ENCODE results near the gene GALNS. TPM values are rescaled to one million over a fixed set of nuclear protein-coding genes. Genes with fewer than 3 reads are reported as not detected.
A peak's percentile ranks its signal among the peaks of the same experiment; 100 is the strongest.

Gene GALNS
- total and polyA plus RNA-seq, 9 donors, result 14.0 to 40.4 (median 21.6) TPM

DNA sequence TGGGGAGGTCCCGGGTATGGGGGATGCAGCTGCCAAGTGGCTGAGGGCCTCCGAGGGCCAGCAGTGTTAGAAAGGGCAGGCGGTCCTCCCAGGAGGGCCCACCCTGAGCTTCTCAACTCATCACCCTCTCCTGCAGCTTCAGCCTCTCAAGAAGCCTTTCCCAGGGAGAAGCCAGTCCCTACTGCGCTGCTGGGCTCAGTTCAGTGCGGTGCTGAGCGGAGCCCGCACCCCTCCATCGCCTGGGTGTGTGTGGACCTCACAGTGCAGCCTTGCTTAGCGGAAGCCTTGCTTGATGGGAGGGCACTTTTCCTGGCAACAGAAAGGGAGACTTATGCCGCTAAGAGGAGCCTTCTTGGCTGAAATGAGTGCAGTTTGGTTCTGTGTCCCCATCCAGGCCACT lies 41.5 kb downstream of the GALNS start:
- intact Hi-C loops (cut with DNase I), result loop anchor here in 1 of 4 donors (5.0 kb wide), 1 partner anchor 42 kb away; the partner anchor contains the start of genes GALNS and TRAPPC2L
- 71 to 77% (median 77%) methylated on average over 10 of the region's 10 CpGs for WGBS, 3 donors

DNA sequence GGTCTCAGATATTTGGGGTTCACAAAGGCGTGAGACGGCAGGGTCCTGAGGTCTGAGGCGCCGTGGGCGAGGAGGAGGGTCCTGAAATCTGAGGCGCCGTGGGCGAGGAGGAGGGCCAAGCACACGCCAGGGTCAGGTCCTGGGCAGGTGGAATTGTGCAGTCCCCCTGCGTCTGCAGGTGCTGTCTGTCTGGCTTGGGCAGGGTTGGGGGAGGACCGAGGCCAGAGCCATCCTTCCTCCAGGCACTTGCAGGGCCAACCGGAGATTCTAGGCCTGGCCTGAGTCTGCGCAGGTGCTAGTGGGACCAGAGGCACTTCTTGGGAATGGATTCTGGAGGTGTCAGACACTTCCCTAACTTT lies 42.6 kb downstream of the GALNS start:
- Histone ChIP-seq H3K9me3 (no peaks in the 10 kb centered on the region), H3K27me3 (no peaks in the 10 kb centered on the region), H3K36me3 (no peaks in the 10 kb centered on the region), H3K4me3 (no peak overlapping the region), H3K27ac (no peak overlapping the region), H3K4me1 (ENCODE audit: insufficient read depth) (peaks cover 7% of the 10 kb centered on the region)
- no peak for DNase-seq
- WGBS, 3 donors, result 66 to 73% (median 67%) methylated on average over 13 of the region's 13 CpGs
- intact Hi-C loops (cut with DNase I), result loop anchor here in 1 of 4 donors (5.0 kb wide), 1 partner anchor 43 kb away; the partner anchor contains the start of genes GALNS and TRAPPC2L
- TF ChIP-seq EP300 (IDR thresholded peaks at IDR 0.05), result no peak
- TF ChIP-seq POLR2A (IDR thresholded peaks at IDR 0.05), result no peak
- TF ChIP-seq, protein P1, sequence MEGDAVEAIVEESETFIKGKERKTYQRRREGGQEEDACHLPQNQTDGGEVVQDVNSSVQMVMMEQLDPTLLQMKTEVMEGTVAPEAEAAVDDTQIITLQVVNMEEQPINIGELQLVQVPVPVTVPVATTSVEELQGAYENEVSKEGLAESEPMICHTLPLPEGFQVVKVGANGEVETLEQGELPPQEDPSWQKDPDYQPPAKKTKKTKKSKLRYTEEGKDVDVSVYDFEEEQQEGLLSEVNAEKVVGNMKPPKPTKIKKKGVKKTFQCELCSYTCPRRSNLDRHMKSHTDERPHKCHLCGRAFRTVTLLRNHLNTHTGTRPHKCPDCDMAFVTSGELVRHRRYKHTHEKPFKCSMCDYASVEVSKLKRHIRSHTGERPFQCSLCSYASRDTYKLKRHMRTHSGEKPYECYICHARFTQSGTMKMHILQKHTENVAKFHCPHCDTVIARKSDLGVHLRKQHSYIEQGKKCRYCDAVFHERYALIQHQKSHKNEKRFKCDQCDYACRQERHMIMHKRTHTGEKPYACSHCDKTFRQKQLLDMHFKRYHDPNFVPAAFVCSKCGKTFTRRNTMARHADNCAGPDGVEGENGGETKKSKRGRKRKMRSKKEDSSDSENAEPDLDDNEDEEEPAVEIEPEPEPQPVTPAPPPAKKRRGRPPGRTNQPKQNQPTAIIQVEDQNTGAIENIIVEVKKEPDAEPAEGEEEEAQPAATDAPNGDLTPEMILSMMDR (IDR thresholded peaks at IDR 0.05), result no peak

More for the DNA sequence above, 41.5 kb downstream of the GALNS start:
- Histone ChIP-seq H3K4me1 (ENCODE audit: insufficient read depth) (peaks cover 4% of the 10 kb centered on the region), H3K4me3 (no peak overlapping the region), H3K27ac (no peak overlapping the region), H3K27me3 (no peaks in the 10 kb centered on the region), H3K36me3 (no peaks in the 10 kb centered on the region), H3K9me3 (no peaks in the 10 kb centered on the region)
- TF ChIP-seq, protein P1 (IDR thresholded peaks at IDR 0.05), result no peak
- TF ChIP-seq EP300 (IDR thresholded peaks at IDR 0.05), result no peak
- TF ChIP-seq POLR2A (IDR thresholded peaks at IDR 0.05), result no peak
- no peak for DNase-seq

DNA sequence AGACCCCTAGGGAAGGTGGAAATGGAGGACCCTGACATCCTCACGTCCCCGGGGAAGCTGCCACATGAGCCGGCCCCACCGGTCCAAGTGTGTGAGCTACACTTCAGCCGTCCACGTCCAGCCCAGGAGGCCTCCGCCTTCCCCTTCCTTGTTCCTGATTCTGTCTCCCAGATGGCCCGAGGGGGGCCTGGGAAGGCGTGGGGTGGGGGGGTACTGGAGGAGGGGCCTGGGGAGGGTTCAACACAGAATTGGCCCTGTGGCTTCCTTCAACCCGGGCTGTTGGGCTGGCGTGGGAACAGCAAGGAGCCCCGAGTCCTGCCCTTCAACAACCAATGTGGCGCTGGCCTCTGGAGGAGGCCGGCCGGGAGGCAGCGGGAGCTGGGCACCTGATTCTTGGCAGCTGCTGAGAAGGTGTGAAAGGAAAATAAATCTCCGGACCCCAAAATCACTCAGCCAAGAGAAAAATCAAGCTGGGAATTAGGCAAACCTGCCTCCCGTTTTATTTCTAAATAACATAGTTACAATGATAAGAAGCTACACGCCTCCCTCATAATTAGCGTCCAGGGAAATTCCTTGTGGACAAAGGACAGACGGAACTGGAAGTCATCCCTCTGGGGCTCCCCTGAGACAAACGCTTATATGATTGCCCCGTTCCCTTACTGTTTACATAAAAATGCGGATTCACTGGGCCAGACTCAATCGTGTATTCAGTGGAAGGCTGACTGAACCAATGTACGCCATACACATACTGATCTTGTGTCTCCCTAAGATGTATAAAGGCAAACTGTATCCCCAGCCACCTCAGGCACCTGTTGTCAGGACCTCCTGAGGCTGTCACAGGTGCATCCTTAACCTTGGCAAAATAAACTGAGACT lies 43.2 kb downstream of the GALNS start:
- H3K27ac ChIP-seq, result peak overlapping the region in 1 of 2 donors; percentile 93
- H3K9me3 ChIP-seq, result no peaks in the 10 kb centered on the region
- no peak for DNase-seq
- peaks cover 7% of the 10 kb centered on the region for H3K4me1 ChIP-seq (ENCODE audit: insufficient read depth)
- intact Hi-C loops (cut with DNase I), result loop anchor here in 2 of 4 donors (2.0 to 5.0 kb wide), 3 partner anchors 43 to 75 kb away; partner anchors contain the start of genes GALNS (in 2 of the 2) and TRAPPC2L (in 2 of the 2)
- 30 to 44% (median 41%) methylated on average over 24 to 26 of the region's 26 CpGs for WGBS, 3 donors
- H3K4me3 ChIP-seq, result no peak overlapping the region
- no peak for TF ChIP-seq EP300 (IDR thresholded peaks at IDR 0.05)
- TF ChIP-seq POLR2A (IDR thresholded peaks at IDR 0.05), result no peak
- TF ChIP-seq, protein P1 (IDR thresholded peaks at IDR 0.05), result no peak
- no peaks in the 10 kb centered on the region for H3K36me3 ChIP-seq
- H3K27me3 ChIP-seq, result no peaks in the 10 kb centered on the region

DNA sequence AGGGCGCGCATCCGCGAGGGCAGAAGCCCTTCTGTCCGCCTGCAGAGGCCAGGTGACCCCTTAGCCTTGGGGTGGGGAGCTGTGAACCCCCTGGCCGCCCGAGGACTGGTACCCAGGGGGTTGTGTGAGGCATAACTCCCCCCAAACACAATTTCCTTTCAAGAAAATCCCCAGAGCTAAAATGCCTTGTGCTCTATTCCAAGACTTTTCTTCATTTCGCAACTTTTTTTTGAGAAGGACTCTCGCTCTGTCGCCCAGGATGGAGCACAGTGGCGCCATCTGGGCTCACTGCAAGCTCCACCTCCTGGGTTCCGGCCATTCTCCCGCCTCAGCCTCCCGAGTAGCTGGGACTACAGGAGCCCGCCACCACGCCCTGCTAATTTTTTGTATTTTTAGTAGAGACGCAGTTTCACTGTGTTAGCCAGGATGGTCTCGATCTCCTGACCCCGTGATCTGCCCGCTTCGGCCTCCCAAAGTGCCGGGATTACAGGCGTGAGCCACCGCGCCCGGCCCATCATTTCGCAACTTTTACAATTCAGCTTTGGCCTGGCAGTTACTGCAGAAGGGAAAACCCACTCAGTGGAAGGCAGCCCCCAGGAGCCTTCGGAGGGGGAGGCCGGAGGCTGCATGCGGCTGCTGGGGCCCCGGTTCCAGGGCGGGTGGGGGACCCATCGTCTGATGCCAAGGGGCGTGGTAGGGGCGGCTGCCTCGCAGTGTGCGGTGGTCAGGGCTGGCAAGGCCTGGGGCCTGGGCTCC lies 44.1 kb downstream of the GALNS start:
- peak overlapping the region; percentile 93 to 95 for H3K27ac ChIP-seq
- intact Hi-C loops (cut with DNase I), result loop anchor here in 2 of 4 donors (2.0 to 5.0 kb wide), 3 partner anchors 44 to 74 kb away; partner anchors contain the start of genes GALNS (in 2 of the 2) and TRAPPC2L (in 2 of the 2)
- H3K4me1 ChIP-seq (ENCODE audit: insufficient read depth), result peaks cover 7% of the 10 kb centered on the region
- H3K4me3 ChIP-seq, result peak overlapping the region; percentile 65
- no peaks in the 10 kb centered on the region for H3K36me3 ChIP-seq
- H3K9me3 ChIP-seq, result no peaks in the 10 kb centered on the region
- no peaks in the 10 kb centered on the region for H3K27me3 ChIP-seq
- peak in 4 of 5 donors; percentile 66 to 73 (median 70) for DNase-seq
- TF ChIP-seq, protein P1 (IDR thresholded peaks at IDR 0.05), result peak in 1 of 3 donors; percentile 2
- no peak for TF ChIP-seq POLR2A (IDR thresholded peaks at IDR 0.05)
- no peak for TF ChIP-seq EP300 (IDR thresholded peaks at IDR 0.05)
- WGBS, 3 donors, result 29 to 40% (median 40%) methylated on average over 26 to 37 of the region's 37 CpGs
